Stimulated activated naive CD8-positive, alpha-beta T cell treated with anti-CD3 and anti-CD28 coated beads, Interleukin-15, amount 100 ng/mL, for 72 hours (primary cell): ENCODE results near the gene PLCB1.

Source experiments
- ATAC-seq: fragments of 150-1000 bp; cut with Tn5 transposase; 2 replicates; pipeline ENCODE4 v1.10.0; 2021; ENCODE audit warnings: mild to moderate bottlenecking, moderate library complexity
- DNase-seq, 2 donors: peaks; one replicate each; pipeline ENCODE4 v3.0.0; 2021 to 2022
- H3K27ac Mint-ChIP-seq, 2 donors: one replicate each; pipeline ENCODE4 v1.8.0; 2022; ENCODE audit warnings: mild to moderate bottlenecking in 2 of 2, mixed read lengths in 2 of 2, moderate library complexity in 2 of 2
- H3K27me3 Mint-ChIP-seq: one replicate; pipeline ENCODE4 v1.8.0; 2022; ENCODE audit warnings: mixed read lengths
- H3K4me1 Mint-ChIP-seq: one replicate; pipeline ENCODE4 v1.8.0; 2022; ENCODE audit warnings: mild to moderate bottlenecking, mixed read lengths
- H3K4me3 Mint-ChIP-seq, 2 donors: one replicate each; pipeline ENCODE4 v1.8.0; 2022; ENCODE audit warnings: mild to moderate bottlenecking in 2 of 2, mixed read lengths in 2 of 2, moderate library complexity in 1 of 2
- H3K9me3 Mint-ChIP-seq, 2 donors: one replicate each; pipeline ENCODE4 v1.8.0; 2022; ENCODE audit warnings: mixed read lengths in 2 of 2

PLCB1 gene

GRCh38 chr20:8470156-8470555 lies 338.1 kb downstream of the PLCB1 start:
- H3K4me1 Mint-ChIP-seq: no peaks in the 10 kb centered on the region
- DNase-seq: no peak
- no peak overlapping the region for H3K4me3 Mint-ChIP-seq
- no peaks in the 10 kb centered on the region for H3K27me3 Mint-ChIP-seq
- H3K27ac Mint-ChIP-seq: no peak overlapping the region
- peaks cover 0 to 10% of the 10 kb centered on the region in 2 donors for H3K9me3 Mint-ChIP-seq
- no peak for ATAC-seq

- Mint-ChIP-seq H3K27me3 (no peaks in the 10 kb centered on the region), H3K4me3 (no peak overlapping the region), H3K9me3 (peaks cover 0 to 6% of the 10 kb centered on the region in 2 donors), H3K27ac (no peak overlapping the region), H3K4me1 (no peaks in the 10 kb centered on the region)
- DNase-seq: no peak
- ATAC-seq: no peak
Observed at GRCh38 chr20:8471465-8471864, 339.4 kb downstream of the PLCB1 start.

- no peak overlapping the region for H3K4me3 Mint-ChIP-seq
- H3K27me3 Mint-ChIP-seq: no peaks in the 10 kb centered on the region
- no peaks in the 10 kb centered on the region for H3K4me1 Mint-ChIP-seq
- H3K27ac Mint-ChIP-seq: peak overlapping the region in 1 of 2 donors; percentile 38
- ATAC-seq: no peak
- no peaks in the 10 kb centered on the region for H3K9me3 Mint-ChIP-seq
- no peak for DNase-seq
Observed at GRCh38 chr20:8473459-8473858, 341.4 kb downstream of the PLCB1 start.

GRCh38 chr20:8474027-8474668 lies 342.1 kb downstream of the PLCB1 start:
- Mint-ChIP-seq H3K4me3 (no peak overlapping the region), H3K4me1 (no peaks in the 10 kb centered on the region), H3K27me3 (no peaks in the 10 kb centered on the region), H3K27ac (no peak overlapping the region), H3K9me3 (no peaks in the 10 kb centered on the region)
- ATAC-seq (no peak), DNase-seq (no peak)

GRCh38 chr20:8476021-8476420 lies 344.0 kb downstream of the PLCB1 start:
- H3K27me3 Mint-ChIP-seq: no peaks in the 10 kb centered on the region
- H3K4me1 Mint-ChIP-seq: no peaks in the 10 kb centered on the region
- DNase-seq (no peak), ATAC-seq (no peak)
- H3K9me3 Mint-ChIP-seq: no peaks in the 10 kb centered on the region
- H3K4me3 Mint-ChIP-seq: no peak overlapping the region
- no peak overlapping the region for H3K27ac Mint-ChIP-seq

- no peaks in the 10 kb centered on the region for H3K27me3 Mint-ChIP-seq
- peaks cover 0 to 5% of the 10 kb centered on the region in 2 donors for H3K9me3 Mint-ChIP-seq
Observed at GRCh38 chr20:8480597-8480996, 348.5 kb downstream of the PLCB1 start.

GRCh38 chr20:8487696-8488095 lies 355.6 kb downstream of the PLCB1 start:
- H3K9me3 Mint-ChIP-seq: peaks cover 0 to 5% of the 10 kb centered on the region in 2 donors
- H3K4me3 Mint-ChIP-seq: no peak overlapping the region
- ATAC-seq (no peak), DNase-seq (no peak)
- H3K27me3 Mint-ChIP-seq: no peaks in the 10 kb centered on the region
- no peaks in the 10 kb centered on the region for H3K4me1 Mint-ChIP-seq
- H3K27ac Mint-ChIP-seq: no peak overlapping the region

More at GRCh38 chr20:8480597-8480996, 348.5 kb downstream of the PLCB1 start:
- ATAC-seq: no peak
- Mint-ChIP-seq H3K4me1 (no peaks in the 10 kb centered on the region), H3K27ac (no peak overlapping the region), H3K4me3 (no peak overlapping the region)
- no peak for DNase-seq

GRCh38 chr20:8489094-8489883 lies 357.2 kb downstream of the PLCB1 start:
- Mint-ChIP-seq H3K27me3 (no peaks in the 10 kb centered on the region), H3K27ac (no peak overlapping the region), H3K4me1 (no peaks in the 10 kb centered on the region)

GRCh38 chr20:8490076-8490830 lies 358.2 kb downstream of the PLCB1 start:
- no peaks in the 10 kb centered on the region for H3K4me1 Mint-ChIP-seq
- DNase-seq (no peak), ATAC-seq (no peak)
- H3K4me3 Mint-ChIP-seq: no peak overlapping the region
- no peak overlapping the region for H3K27ac Mint-ChIP-seq
- no peaks in the 10 kb centered on the region for H3K9me3 Mint-ChIP-seq
- H3K27me3 Mint-ChIP-seq: no peaks in the 10 kb centered on the region

More at GRCh38 chr20:8489094-8489883, 357.2 kb downstream of the PLCB1 start:
- Mint-ChIP-seq H3K4me3 (no peak overlapping the region), H3K9me3 (peaks cover 0 to 5% of the 10 kb centered on the region in 2 donors)
- no peak for DNase-seq
- no peak for ATAC-seq

GRCh38 chr20:8492173-8492572 lies 360.1 kb downstream of the PLCB1 start:
- ATAC-seq (no peak), DNase-seq (no peak)
- H3K9me3 Mint-ChIP-seq: no peaks in the 10 kb centered on the region
- no peaks in the 10 kb centered on the region for H3K4me1 Mint-ChIP-seq
- no peaks in the 10 kb centered on the region for H3K27me3 Mint-ChIP-seq
- H3K27ac Mint-ChIP-seq: no peak overlapping the region
- no peak overlapping the region for H3K4me3 Mint-ChIP-seq

- Mint-ChIP-seq H3K9me3 (no peaks in the 10 kb centered on the region), H3K4me3 (no peak overlapping the region), H3K4me1 (no peaks in the 10 kb centered on the region), H3K27ac (no peak overlapping the region), H3K27me3 (no peaks in the 10 kb centered on the region)
- DNase-seq: no peak
- no peak for ATAC-seq
Observed at GRCh38 chr20:8498571-8498970, 366.5 kb downstream of the PLCB1 start.

GRCh38 chr20:8504030-8504429 lies 372.0 kb downstream of the PLCB1 start:
- ATAC-seq: no peak
- DNase-seq: no peak
- no peaks in the 10 kb centered on the region for H3K9me3 Mint-ChIP-seq
- no peaks in the 10 kb centered on the region for H3K4me1 Mint-ChIP-seq
- no peak overlapping the region for H3K27ac Mint-ChIP-seq
- no peak overlapping the region for H3K4me3 Mint-ChIP-seq
- H3K27me3 Mint-ChIP-seq: no peaks in the 10 kb centered on the region

- Mint-ChIP-seq H3K27ac (no peak overlapping the region), H3K4me3 (no peak overlapping the region), H3K9me3 (no peaks in the 10 kb centered on the region), H3K27me3 (no peaks in the 10 kb centered on the region), H3K4me1 (no peaks in the 10 kb centered on the region)
- DNase-seq (no peak), ATAC-seq (no peak)
Observed at GRCh38 chr20:8505476-8506200, 373.6 kb downstream of the PLCB1 start.

GRCh38 chr20:8507231-8507630 lies 375.2 kb downstream of the PLCB1 start:
- ATAC-seq (no peak), DNase-seq (no peak)
- Mint-ChIP-seq H3K27ac (peak overlapping the region in 1 of 2 donors; percentile 4), H3K9me3 (no peaks in the 10 kb centered on the region), H3K27me3 (no peaks in the 10 kb centered on the region), H3K4me1 (no peaks in the 10 kb centered on the region), H3K4me3 (no peak overlapping the region)

GRCh38 chr20:8509809-8510208 lies 377.7 kb downstream of the PLCB1 start:
- Mint-ChIP-seq H3K4me1 (no peaks in the 10 kb centered on the region), H3K4me3 (no peak overlapping the region), H3K27ac (no peak overlapping the region), H3K27me3 (no peaks in the 10 kb centered on the region), H3K9me3 (no peaks in the 10 kb centered on the region)
- no peak for DNase-seq
- ATAC-seq: no peak
